Fibroblast of skin of scalp (primary cell): ENCODE results near the gene CRTAP.
"Not testable (repeated sequence)": the region's sequence is repeated elsewhere in the genome, so short reads cannot be mapped to it uniquely, and the experiment has no call there.

Source experiments
- DNase-seq: peaks from one replicate; pipeline ENCODE4 v3.0.0-alpha.2; 2013

Gene CRTAP

GRCh38 chr3:33181229-33181628 lies 67.4 kb downstream of the CRTAP start:
- DNase-seq = no peak

GRCh38 chr3:33181641-33182040 lies 67.8 kb downstream of the CRTAP start:
- DNase-seq = not testable (repeated sequence)

DNA sequence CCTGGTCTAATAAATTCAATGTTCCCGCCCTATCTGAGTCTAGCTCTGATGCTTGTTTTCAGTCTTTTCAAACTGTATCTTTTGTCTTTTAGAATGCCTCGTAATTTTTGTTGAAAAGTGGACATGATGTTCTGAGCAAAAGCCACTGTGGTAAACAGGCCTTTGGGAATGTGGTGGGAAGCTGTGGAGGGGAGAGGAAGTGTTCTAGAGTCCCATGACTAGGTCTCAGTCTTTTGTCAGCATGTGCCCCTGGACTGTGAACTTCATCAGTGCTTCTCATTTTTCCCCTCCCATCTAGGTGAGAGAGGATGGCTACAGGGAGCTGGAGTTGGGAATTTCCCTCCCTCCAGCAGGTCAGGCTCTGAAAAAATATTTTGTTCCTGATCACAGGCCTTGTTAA lies 71.0 kb downstream of the CRTAP start:
- DNase-seq = no peak

DNA sequence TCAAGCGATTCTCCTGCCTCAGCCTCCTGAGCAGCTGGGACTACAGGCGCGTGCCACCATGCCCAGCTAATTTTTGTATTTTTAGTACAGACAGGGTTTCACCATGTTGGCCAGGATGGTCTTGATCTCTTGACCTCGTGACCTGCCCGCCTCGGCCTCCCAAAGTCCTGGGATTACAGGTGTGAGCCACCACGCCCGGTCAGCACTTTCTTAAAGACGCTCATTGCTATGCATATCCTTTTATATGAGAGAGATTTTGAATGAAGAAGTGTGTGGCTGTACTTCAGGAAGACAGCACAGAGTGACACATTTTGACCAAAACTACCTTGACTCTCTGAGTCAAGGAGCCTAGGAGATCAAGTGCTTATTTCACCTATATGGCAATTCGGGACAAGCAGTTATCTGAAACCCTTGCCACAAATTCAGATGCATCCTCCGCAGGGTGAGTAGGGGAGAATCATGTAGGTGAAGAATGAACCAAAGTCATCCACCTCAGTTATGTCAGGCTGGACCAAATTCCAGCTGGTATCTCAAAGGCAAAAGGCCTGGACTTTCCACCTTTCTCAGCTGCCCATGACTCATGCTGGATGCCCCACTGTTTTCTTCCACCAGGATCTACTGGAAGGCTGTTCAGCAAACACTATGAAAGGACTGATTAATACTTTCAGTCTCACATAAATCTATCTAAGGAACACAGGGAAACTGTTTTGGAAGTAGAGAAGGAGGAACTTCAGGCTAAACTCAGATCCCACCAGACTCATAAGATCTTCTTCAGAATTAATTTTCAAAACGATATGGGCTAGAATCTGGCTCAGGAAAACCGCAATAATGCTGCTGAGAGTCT lies 72.9 kb downstream of the CRTAP start:
- DNase-seq = no peak

GRCh38 chr3:33187368-33187634 lies 73.5 kb downstream of the CRTAP start:
- no peak for DNase-seq

GRCh38 chr3:33194303-33194702 lies 80.5 kb downstream of the CRTAP start:
- DNase-seq = no peak

DNA sequence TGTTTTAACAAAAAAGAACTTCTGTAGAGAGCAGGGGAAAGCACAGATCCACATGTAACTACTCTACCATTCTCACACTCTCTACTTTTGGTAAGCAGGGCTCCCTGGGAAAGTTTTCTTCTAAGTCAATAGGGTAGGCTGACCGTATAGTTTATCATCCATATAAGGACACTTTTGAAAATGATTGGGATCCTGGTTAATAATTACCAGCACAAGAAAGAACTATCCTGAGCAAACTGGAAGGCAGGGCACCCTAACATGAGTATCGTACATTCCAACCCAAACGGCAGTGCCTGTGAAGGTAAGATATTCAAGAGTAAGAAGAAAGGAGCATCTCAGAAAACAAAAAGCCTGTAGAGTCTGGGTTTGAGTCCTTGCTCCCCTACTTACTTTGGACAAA lies 82.7 kb downstream of the CRTAP start:
- no peak for DNase-seq
